Upper lobe of left lung (tissue), 6 donors: ENCODE data around the gene KLF16. TPM values are rescaled to one million over a fixed set of nuclear protein-coding genes. Genes with fewer than 3 reads are reported as not detected.
A peak's percentile ranks its signal among the peaks of the same experiment; 100 is the strongest.

Source experiments
- ATAC-seq, 2 donors: fragments of 200-7000 bp; cut with Tn5 transposase; one replicate each; pipeline ENCODE4 v1.9.1; 2022; ENCODE audit warnings: mild to moderate bottlenecking in 2 of 2, moderate library complexity in 2 of 2; ENCODE audit not compliant: low FRiP score in 2 of 2
- DNase-seq, 2 donors: peaks; one replicate each; pipeline ENCODE4 v3.0.0-alpha.2; 2019 to 2020
- H3K27ac ChIP-seq, 4 donors: fragments of 200-600 bp; sonication (generic); one replicate each; pipeline ENCODE4 v1.5.1; 2016 to 2019
- H3K27me3 ChIP-seq, 4 donors: fragments of 200-600 bp; sonication (generic); one replicate each; pipeline ENCODE4 v1.5.1; 2017 to 2019
- H3K36me3 ChIP-seq, 4 donors: fragments of 200-600 bp; sonication (generic); one replicate each; pipeline ENCODE4 v1.5.1; 2016 to 2019
- H3K4me1 ChIP-seq, 4 donors: fragments of 200-600 bp; sonication (generic); one replicate each; pipeline ENCODE4 v1.5.1; 2018 to 2019
- H3K4me3 ChIP-seq, 4 donors: fragments of 200-600 bp; sonication (generic); one replicate each; pipeline ENCODE4 v1.5.1; 2017 to 2019; ENCODE audit warnings: mild to moderate bottlenecking in 2 of 4, moderate library complexity in 1 of 4
- H3K9me3 ChIP-seq, 4 donors: fragments of 200-600 bp; sonication (generic); one replicate each; pipeline ENCODE4 v1.5.1; 2018 to 2019
- EP300 ChIP-seq, 4 donors: sonication (generic); formaldehyde crosslinking; IDR thresholded peaks; one replicate each; pipeline ENCODE4 v1.5.1; 2017; ENCODE audit warnings: antibody characterized with exemption in 4 of 4, control low read depth in 2 of 4
- POLR2A ChIP-seq, 4 donors: fragments of 450-650 bp; IDR thresholded peaks; one replicate each; pipeline ENCODE4 v1.5.1; 2016 to 2017; ENCODE audit warnings: antibody characterized with exemption in 4 of 4, mild to moderate bottlenecking in 2 of 4
- POLR2AphosphoS5 ChIP-seq, 2 donors: sonication (generic); formaldehyde crosslinking; IDR thresholded peaks; one replicate each; pipeline ENCODE4 v1.5.1; 2017; ENCODE audit warnings: antibody characterized with exemption in 2 of 2
- WGBS, 2 donors: methylation state at CpG; one replicate each; pipeline ENCODE4 v1.1.5; 2017 to 2018; 5-methylcytosine and 5-hydroxymethylcytosine counted together
- total RNA-seq, 6 donors: library from RNA; depleted of rRNA in 4 of 6; stranded (reverse); fragments of >200 nt in 4 of 6; gene quantifications; one replicate each; pipeline versions ENCODE4 v1.1.0 to v1.2.1, GENCODE V29; 2016 to 2021
- TF ChIP-seq, protein P1 (sequence below), 6 experiments: fragments of 450-650 bp in 4 of 6; fragments of 200-600 bp in 2 of 6; sonication (generic) in 2 of 6; IDR thresholded peaks; one replicate each; pipeline ENCODE4 v1.5.1; 2016 to 2019; ENCODE audit warnings: antibody characterized with exemption in 6 of 6
- donor health status: DM: no; HTN: no; CAD: no; lungs with moderate emphysema.
- donor health status: DM: no; HTN: yes; CAD: no; lungs with severe emphysema.

Gene KLF16
- total RNA-seq, 6 donors from 2014 or later: 6.9 to 39.9 (median 16.4) TPM

DNA sequence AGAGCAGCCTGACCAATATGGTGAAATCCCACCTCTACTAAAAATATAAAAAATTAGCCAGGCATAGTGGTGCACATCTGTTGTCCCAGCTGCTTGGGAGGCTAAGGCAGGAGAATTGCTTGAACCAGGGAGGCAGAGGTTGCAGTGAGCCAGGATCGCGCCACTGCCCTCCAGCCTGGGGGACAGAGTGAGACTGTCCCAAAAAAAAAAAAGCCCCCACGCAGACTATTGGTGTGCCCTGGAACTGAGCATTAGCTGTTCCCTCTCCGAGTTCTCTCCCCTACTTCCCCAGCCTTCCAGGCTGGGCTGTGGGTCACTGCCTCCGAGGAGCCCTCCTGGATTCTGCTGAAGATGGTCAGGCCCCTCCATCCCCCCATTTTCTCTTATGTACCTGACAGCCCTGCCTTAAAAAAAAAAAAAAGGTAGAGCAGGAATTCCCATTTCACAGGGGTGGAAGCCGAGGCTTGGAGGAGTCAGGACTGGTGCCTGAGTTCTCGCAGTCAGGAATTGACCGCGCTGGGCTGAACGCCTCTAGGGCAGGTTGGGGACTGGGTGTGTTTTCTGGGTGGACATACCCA is 43.7 kb upstream of the KLF16 start:
- Histone ChIP-seq H3K4me1 (peaks cover 39 to 63% (median 53%) of the 10 kb centered on the region in 4 donors), H3K4me3 (no peak overlapping the region), H3K27ac (peak overlapping the region; percentile 55 to 74 (median 68)), H3K9me3 (no peaks in the 10 kb centered on the region), H3K36me3 (peaks cover 2 to 4% (median 3%) of the 10 kb centered on the region in 4 donors), H3K27me3 (no peaks in the 10 kb centered on the region)
- DNase-seq (no peak), ATAC-seq (no peak)
- WGBS, 2 donors: 88 to 91% methylated on average over 10 of the region's 10 CpGs
- TF ChIP-seq POLR2A (IDR thresholded peaks at IDR 0.05) (no peak), POLR2AphosphoS5 (IDR thresholded peaks at IDR 0.05) (no peak), EP300 (IDR thresholded peaks at IDR 0.05) (no peak)
- TF ChIP-seq, protein P1, sequence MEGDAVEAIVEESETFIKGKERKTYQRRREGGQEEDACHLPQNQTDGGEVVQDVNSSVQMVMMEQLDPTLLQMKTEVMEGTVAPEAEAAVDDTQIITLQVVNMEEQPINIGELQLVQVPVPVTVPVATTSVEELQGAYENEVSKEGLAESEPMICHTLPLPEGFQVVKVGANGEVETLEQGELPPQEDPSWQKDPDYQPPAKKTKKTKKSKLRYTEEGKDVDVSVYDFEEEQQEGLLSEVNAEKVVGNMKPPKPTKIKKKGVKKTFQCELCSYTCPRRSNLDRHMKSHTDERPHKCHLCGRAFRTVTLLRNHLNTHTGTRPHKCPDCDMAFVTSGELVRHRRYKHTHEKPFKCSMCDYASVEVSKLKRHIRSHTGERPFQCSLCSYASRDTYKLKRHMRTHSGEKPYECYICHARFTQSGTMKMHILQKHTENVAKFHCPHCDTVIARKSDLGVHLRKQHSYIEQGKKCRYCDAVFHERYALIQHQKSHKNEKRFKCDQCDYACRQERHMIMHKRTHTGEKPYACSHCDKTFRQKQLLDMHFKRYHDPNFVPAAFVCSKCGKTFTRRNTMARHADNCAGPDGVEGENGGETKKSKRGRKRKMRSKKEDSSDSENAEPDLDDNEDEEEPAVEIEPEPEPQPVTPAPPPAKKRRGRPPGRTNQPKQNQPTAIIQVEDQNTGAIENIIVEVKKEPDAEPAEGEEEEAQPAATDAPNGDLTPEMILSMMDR (IDR thresholded peaks at IDR 0.05): no peak

DNA sequence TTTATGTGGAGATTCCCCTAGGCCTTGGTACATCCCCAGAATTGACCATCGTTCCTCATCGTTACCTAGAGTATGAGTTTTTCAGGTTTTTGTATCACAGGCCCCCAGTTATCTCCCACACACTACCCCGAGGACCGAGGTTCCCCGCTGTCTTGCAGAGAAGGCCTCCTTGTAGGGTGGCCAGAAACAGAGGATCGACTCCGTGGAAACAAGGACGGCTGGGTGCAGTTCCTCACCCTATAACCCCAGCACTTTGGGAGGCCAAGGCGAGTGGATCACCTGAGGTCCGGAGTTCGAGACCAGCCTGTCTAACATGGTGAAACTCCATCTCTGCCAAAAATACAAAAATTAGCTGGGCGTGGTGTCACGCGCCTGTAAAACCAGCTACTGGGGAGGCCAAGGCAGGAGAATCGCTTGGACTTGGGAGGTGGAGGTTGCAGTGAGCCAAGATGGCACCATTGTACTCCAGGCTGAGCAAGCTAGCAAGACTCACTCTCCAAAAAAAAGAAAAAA is 42.5 kb upstream of the KLF16 start:
- Histone ChIP-seq H3K4me1 (peaks cover 39 to 63% (median 53%) of the 10 kb centered on the region in 4 donors), H3K27ac (peak overlapping the region; percentile 84 to 96 (median 87)), H3K9me3 (no peaks in the 10 kb centered on the region), H3K27me3 (no peaks in the 10 kb centered on the region), H3K36me3 (no peaks in the 10 kb centered on the region), H3K4me3 (peak overlapping the region; percentile 77 to 95 (median 90))
- DNase-seq: no peak
- ATAC-seq: no peak
- no peak for TF ChIP-seq POLR2A (IDR thresholded peaks at IDR 0.05)
- TF ChIP-seq, protein P1 (IDR thresholded peaks at IDR 0.05): no peak
- no peak for TF ChIP-seq EP300 (IDR thresholded peaks at IDR 0.05)
- TF ChIP-seq POLR2AphosphoS5 (IDR thresholded peaks at IDR 0.05): no peak
- WGBS, 2 donors: 77 to 78% methylated on average over 15 of the region's 15 CpGs

DNA sequence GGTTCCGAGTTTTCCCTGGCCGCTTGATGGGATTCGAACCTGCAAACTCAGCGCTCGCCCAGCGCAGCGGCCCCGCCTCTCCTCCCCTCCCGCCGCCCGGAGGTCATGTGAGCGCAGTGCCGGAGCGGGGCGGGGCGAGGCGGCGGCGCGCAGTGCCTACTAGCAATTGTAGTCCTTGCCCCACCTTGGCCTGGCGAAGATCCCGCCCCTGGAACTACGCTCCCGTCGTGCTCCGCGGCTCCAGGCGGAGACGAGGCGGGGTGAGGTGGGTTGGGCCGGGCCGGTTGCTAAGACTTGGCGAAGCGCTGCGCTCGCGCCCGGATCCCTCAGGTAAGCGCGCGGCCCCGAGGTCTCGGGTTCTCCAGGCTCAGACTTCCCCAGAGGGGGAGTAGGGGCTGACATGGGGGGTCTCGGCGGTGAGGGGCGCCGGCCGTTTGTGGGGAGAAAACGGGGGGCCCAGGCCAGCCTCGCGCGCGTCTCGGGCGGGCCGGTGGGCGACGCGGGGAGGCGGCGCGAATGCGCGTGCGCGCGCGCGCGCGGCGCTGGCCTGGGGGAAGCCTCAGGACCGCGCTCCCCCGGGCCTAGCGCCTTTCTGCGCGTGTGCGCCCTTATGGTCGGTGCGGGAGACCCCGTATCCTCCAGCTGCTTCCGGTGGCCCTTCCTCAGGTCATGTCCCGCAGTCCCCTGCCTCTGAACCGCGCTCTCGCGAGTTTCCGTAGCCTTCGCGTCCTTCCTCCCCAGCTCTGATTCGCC is 41.9 kb upstream of the KLF16 start, which contains the start of the genes ADAT3 and SCAMP4:
Gene ADAT3 (plus strand): TSS at position 290 of the 753 bp plus-strand sequence. CDS start 6,649 bp downstream, outside the sequence.
Gene SCAMP4 (plus strand): TSS at position 290 of the 753 bp plus-strand sequence. CDS start 9,621 bp downstream, outside the sequence.
- WGBS, 2 donors: 0 to 1% methylated on average over 40 to 41 of the region's 92 CpGs
- Histone ChIP-seq H3K4me3 (peak within 1 kb of the TSS; percentile 77 to 95 (median 90)), H3K4me1 (peaks cover 36 to 63% (median 50%) of the 10 kb centered on the region in 4 donors), H3K27me3 (no peaks in the 10 kb centered on the region), H3K36me3 (no peaks in the 10 kb centered on the region), H3K27ac (peak within 1 kb of the TSS; percentile 84 to 96 (median 87)), H3K9me3 (no peaks in the 10 kb centered on the region)
- DNase-seq: peak; percentile 99 to 100
- TF ChIP-seq, protein P1 (IDR thresholded peaks at IDR 0.05): peak in 4 of 6 experiments; percentile 23 to 42 (median 27)
- TF ChIP-seq EP300 (IDR thresholded peaks at IDR 0.05) (no peak), POLR2A (IDR thresholded peaks at IDR 0.05) (peak; percentile 16 to 89 (median 55)), POLR2AphosphoS5 (IDR thresholded peaks at IDR 0.05) (peak; percentile 74 to 85)
- peak; percentile 97 for ATAC-seq

DNA sequence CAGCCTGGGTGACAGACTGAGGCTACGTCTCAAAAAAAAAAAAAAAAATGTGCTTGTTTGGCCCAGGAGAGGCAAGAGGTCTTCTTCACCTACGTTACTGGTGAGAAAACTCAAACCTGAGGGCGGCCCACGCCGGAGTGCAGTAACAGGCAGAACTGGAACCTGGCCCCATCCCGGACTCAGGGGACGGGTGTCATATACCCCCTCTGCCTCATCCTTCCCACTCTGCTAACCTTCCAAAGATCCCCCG is 41.4 kb upstream of the KLF16 start:
- Histone ChIP-seq H3K9me3 (no peaks in the 10 kb centered on the region), H3K27me3 (no peaks in the 10 kb centered on the region), H3K36me3 (no peaks in the 10 kb centered on the region), H3K4me1 (peaks cover 31 to 58% (median 45%) of the 10 kb centered on the region in 4 donors), H3K27ac (peak overlapping the region; percentile 84 to 96 (median 87)), H3K4me3 (peak overlapping the region in 3 of 4 donors; percentile 77 to 90 (median 90))
- no peak for TF ChIP-seq POLR2AphosphoS5 (IDR thresholded peaks at IDR 0.05)
- TF ChIP-seq POLR2A (IDR thresholded peaks at IDR 0.05): no peak
- no peak for TF ChIP-seq EP300 (IDR thresholded peaks at IDR 0.05)
- TF ChIP-seq, protein P1 (IDR thresholded peaks at IDR 0.05): no peak
- WGBS, 2 donors: 29 to 34% methylated on average over 8 of the region's 8 CpGs
- DNase-seq (no peak), ATAC-seq (no peak)
